Articular chondrocyte of knee joint (primary cell): Measurements from ENCODE around the gene AIG1. TPM values are rescaled to one million over a fixed set of nuclear protein-coding genes. Genes with fewer than 3 reads are reported as not detected.

Experiments
- total RNA-seq: library from RNA; depleted of rRNA; stranded (reverse); fragments of >200 nt; gene quantifications from 2 replicates; pipeline ENCODE4 v1.2.3, GENCODE V29; 2012

The AIG1 gene, protein sequence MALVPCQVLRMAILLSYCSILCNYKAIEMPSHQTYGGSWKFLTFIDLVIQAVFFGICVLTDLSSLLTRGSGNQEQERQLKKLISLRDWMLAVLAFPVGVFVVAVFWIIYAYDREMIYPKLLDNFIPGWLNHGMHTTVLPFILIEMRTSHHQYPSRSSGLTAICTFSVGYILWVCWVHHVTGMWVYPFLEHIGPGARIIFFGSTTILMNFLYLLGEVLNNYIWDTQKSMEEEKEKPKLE
- 71.2 and 74.2 TPM in 2 replicates for total RNA-seq

GRCh38 chr6:143060806-143061596 is at the start of gene AIG1:
TSS of gene AIG1 (plus strand) at chr6:143060889. CDS start at chr6:143060926, 37 bp downstream.

Other genes starting within 250 kb of the AIG1 start
- 30.3 and 37.1 TPM in 2 replicates for gene HIVEP2, start 115.7 kb upstream of the AIG1 start, total RNA-seq